ENCODE measurements around the gene DHX34.
"Not testable (repeated sequence)": the region's sequence is repeated elsewhere in the genome, so short reads cannot be mapped to it uniquely, and the experiment has no call there.

Gene DHX34

DNA sequence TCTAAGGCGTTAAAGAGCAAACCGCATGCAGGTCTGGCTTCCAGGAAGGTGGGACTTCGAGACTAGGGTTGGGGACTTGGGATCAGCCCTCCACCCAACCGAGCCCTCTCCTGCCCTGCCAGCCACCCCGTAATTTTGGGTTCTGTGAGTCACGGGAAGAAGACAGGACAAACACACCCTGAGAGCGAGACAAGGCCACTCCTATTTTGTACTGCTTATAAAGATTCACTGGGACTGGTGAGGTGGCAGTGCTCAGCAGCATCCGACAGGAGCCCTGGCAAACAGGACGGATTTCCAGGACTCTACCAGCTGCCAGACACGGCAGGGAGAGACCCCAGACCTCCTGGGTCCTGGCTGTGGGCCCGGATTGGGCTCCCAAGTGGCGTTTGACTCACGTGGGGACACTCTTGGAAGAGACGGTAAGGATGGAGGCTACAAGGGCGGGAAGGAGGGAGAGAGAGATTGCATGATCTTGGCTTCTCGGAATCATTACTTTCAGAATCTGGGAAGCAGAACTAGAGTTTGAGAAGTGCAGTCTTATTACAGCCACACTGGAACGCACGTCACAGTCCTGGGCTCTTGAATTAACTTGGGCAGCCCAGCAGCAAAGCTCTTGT is 17.1 kb upstream of the DHX34 start, which contains the start of gene C5AR2:
C5AR2 (plus strand) TSS at position 245 of the 617 bp plus-strand sequence. CDS start 8,625 bp downstream, outside the sequence.
- Histone ChIP-seq H3K27me3 (ENCODE audit: insufficient read depth, low read depth, severe bottlenecking) (no peaks in the 10 kb centered on the region), H3K36me3 (no peaks in the 10 kb centered on the region), H3K27ac (no peak within 1 kb of the TSS), H3K4me3 (ENCODE audit: low read depth, low read length) (no peak within 1 kb of the TSS), H3K9me3 (ENCODE audit: severe bottlenecking) (no peaks in the 10 kb centered on the region)
- DNase-seq = no peak
- TF ChIP-seq, protein P1, sequence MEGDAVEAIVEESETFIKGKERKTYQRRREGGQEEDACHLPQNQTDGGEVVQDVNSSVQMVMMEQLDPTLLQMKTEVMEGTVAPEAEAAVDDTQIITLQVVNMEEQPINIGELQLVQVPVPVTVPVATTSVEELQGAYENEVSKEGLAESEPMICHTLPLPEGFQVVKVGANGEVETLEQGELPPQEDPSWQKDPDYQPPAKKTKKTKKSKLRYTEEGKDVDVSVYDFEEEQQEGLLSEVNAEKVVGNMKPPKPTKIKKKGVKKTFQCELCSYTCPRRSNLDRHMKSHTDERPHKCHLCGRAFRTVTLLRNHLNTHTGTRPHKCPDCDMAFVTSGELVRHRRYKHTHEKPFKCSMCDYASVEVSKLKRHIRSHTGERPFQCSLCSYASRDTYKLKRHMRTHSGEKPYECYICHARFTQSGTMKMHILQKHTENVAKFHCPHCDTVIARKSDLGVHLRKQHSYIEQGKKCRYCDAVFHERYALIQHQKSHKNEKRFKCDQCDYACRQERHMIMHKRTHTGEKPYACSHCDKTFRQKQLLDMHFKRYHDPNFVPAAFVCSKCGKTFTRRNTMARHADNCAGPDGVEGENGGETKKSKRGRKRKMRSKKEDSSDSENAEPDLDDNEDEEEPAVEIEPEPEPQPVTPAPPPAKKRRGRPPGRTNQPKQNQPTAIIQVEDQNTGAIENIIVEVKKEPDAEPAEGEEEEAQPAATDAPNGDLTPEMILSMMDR (IDR thresholded peaks at IDR 0.05; ENCODE audit: low read depth, low read length) = no peak

DNA sequence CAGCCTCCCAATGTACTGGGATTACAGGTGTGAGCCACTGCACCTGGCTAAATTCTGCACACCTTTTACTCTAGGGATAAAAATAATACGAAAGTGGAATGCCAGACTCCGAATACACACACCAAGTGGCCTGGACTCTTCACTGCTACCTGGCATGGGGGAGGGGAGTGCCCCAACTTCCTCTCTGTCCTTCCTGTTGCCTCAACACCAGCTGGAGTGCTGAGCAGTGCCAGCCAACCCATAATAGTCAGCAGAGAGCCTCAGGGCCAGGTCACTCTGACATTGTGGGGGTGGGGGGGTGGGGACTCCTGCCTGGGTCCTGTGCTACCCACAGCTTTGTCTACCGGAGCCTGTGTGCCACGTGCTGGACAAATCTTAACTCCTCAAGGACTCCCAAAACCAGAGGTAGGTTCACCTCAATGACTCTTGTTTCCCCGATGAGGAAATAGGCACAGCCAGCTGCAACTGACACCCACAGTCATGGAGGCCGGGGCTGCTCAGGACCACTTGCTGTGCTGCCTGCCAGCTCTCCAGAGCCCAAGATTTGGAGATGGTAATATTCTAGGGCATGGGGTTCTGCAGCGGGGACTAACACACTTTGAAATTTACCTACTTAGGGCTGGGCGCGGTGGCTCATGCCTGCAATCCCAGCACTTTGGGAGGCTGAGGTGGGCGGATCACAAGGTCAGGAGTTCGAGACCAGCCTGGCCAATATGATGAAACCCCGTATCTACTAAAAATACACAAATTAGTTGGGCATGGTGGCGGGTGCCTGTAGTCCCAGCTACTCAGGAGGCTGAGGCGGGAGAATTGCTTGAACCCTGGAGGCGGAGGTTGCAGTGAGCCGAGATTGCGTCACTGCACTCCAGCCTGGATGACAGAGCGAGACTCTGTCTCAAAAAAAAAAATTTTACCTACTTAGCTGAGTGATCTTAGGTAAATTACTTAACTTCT is 12.1 kb upstream of the DHX34 start:
- not testable (repeated sequence) for H3K4me3 ChIP-seq (ENCODE audit: low read depth, low read length); H3K36me3 ChIP-seq; H3K27me3 ChIP-seq (ENCODE audit: insufficient read depth, low read depth, severe bottlenecking); H3K9me3 ChIP-seq (ENCODE audit: severe bottlenecking); DNase-seq; H3K27ac ChIP-seq

DNA sequence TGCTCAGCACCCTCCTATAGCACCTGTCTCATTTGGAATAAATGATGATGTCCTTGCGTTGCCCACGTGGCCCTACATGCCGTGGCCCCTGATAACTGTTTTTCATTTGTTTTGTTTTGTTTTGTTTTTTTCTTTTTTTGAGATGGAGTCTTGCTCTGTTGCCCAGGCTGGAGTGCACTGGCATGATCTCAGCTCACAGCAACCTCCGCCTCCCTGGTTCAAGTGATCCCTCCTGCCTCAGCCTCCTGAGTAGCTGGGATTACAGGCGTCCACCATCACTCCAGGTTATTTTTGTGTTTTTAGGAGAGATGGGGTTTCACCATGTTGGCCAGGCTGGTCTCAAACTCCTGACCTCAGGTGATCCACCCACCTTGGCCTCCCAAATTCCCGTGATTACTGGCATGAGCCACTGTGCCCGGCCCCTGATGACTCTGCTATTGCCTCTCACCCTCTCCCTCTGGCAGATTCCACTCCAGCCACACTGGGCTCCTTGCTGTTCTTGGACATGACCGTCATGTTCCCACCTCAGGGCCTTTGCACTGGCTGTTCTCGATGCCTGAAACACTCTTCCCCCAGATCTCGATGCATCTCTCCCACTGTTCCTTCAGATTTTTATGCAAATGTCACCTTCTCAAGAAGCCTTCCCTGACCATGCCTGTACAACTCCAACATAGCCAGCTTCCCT is 9.8 kb upstream of the DHX34 start:
- no peak for DNase-seq
- TF ChIP-seq, protein P1 (IDR thresholded peaks at IDR 0.05; ENCODE audit: low read depth, low read length) = no peak
- H3K4me3 ChIP-seq (ENCODE audit: low read depth, low read length) = no peak overlapping the region
- no peak overlapping the region for H3K27ac ChIP-seq
- no peaks in the 10 kb centered on the region for H3K36me3 ChIP-seq
- H3K27me3 ChIP-seq (ENCODE audit: insufficient read depth, low read depth, severe bottlenecking) = no peaks in the 10 kb centered on the region
- no peaks in the 10 kb centered on the region for H3K9me3 ChIP-seq (ENCODE audit: severe bottlenecking)

DNA sequence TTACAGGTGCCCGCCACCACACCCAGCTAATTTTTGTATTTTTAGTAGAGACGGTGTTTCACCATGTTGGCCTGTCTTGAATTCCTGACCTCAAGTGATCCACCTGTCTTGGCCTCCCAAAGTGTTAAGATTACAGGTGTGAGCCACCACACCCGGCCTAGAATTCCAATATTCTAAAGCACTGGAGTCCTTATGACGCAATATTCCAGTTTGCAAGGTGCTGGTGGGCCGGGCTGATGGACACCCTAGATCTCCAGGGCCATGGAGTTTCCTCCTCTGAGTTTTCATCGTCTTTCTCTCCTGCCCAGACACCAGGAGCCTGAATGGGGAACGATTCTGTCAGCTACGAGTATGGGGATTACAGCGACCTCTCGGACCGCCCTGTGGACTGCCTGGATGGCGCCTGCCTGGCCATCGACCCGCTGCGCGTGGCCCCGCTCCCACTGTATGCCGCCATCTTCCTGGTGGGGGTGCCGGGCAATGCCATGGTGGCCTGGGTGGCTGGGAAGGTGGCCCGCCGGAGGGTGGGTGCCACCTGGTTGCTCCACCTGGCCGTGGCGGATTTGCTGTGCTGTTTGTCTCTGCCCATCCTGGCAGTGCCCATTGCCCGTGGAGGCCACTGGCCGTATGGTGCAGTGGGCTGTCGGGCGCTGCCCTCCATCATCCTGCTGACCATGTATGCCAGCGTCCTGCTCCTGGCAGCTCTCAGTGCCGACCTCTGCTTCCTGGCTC is 8.5 kb upstream of the DHX34 start:
- no peak overlapping the region for H3K27ac ChIP-seq
- H3K27me3 ChIP-seq (ENCODE audit: insufficient read depth, low read depth, severe bottlenecking) = no peaks in the 10 kb centered on the region
- no peaks in the 10 kb centered on the region for H3K9me3 ChIP-seq (ENCODE audit: severe bottlenecking)
- no peak overlapping the region for H3K4me3 ChIP-seq (ENCODE audit: low read depth, low read length)
- TF ChIP-seq, protein P1 (IDR thresholded peaks at IDR 0.05; ENCODE audit: low read depth, low read length) = no peak
- H3K36me3 ChIP-seq = no peaks in the 10 kb centered on the region
- DNase-seq = no peak

DNA sequence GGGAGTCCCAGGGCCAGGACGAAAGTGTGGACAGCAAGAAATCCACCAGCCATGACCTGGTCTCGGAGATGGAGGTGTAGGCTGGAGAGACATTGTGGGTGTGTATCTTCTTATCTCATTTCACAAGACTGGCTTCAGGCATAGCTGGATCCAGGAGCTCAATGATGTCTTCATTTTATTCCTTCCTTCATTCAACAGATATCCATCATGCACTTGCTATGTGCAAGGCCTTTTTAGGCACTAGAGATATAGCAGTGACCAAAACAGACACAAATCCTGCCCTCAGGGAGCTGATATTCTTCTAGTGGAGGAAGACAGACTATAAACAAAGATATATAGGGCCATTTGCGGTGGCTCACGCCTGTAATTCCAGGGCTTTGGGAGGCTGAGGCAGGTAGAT is 7.4 kb upstream of the DHX34 start:
- Histone ChIP-seq H3K36me3 (no peaks in the 10 kb centered on the region), H3K4me3 (ENCODE audit: low read depth, low read length) (no peak overlapping the region), H3K9me3 (ENCODE audit: severe bottlenecking) (no peaks in the 10 kb centered on the region), H3K27me3 (ENCODE audit: insufficient read depth, low read depth, severe bottlenecking) (no peaks in the 10 kb centered on the region), H3K27ac (no peak overlapping the region)
- DNase-seq = no peak
- TF ChIP-seq, protein P1 (IDR thresholded peaks at IDR 0.05; ENCODE audit: low read depth, low read length) = no peak

Data from WERI-Rb-1 (cell line).